ENCODE measurements around the gene PTPRR.

- TF ChIP-seq CTCF (IDR thresholded peaks at IDR 0.05) (no peak), POLR2A (IDR thresholded peaks at IDR 0.05; ENCODE audit: low read depth) (no peak), POLR2AphosphoS5 (IDR thresholded peaks at IDR 0.05) (no peak), EP300 (IDR thresholded peaks at IDR 0.05) (no peak)
Observed at GRCh38 chr12:70749931-70750330, 170.6 kb downstream of the PTPRR start.

Data from esophagus muscularis mucosa (tissue), 4 donors.